NCI-H1694 treated with DMSO at 0.1 percent for 48 hours (cell line): ENCODE data around the gene FBXW12.

ENCODE experiments used
- DNase-seq: peaks from one replicate; lab custom pipeline; 2025; lab: John Stamatoyannopoulos, UW

The FBXW12 gene

GRCh38 chr3:48435774-48436476 lies 63.9 kb downstream of the FBXW12 start:
- peak; percentile 15 for DNase-seq

DNA sequence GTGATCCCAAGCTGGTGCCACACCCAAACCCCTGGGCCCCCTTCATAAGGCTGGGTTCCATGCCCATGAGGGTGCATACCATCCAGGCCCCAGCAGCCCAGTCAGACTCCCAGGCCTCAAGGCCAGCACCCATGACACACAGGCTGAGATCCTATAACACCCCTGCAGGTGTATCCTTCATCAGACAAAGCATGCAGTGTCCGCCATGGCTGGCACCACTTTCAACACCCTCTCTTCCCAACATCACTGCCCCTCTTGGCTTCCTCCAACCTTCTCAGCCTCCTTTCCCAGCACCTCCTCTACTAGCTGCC lies 64.4 kb downstream of the FBXW12 start:
- DNase-seq: no peak

DNA sequence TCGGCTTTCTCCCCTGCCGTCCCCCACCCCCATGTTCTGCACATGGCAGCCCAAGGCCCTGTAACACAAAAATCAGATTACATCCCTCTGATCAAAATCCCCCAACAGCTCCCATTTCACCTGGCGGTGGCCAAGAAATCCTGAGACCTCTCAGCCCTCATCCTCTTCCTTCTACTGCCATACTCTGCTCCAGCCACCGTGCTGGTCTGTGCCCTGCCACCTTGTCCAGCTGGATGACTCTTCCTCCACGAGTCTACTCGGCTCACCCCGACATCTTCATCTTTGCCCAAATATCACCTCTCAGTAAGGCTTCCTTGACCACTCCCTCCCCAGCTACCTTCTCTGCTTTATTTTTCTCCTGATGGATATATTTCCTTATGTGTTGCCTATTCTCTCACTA lies 64.8 kb downstream of the FBXW12 start:
- DNase-seq: no peak

DNA sequence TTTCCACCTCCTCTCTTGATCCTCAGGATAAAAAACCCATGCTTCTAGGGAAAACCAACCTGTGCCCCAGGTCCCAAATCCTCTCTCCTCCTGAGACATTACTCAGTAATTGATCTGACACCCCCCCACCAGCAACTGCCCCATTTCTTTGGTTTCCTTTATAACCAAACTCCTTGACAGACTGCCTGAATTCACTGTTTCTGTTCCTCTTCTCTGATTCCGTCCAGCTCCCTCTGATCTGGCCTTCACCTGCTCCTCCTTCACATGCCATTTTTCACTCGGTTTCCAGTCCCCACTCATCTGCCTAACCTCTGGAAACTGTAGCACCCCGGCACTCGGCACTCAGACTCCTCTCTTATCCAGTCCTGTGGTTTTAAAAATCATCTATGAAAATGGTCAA lies 65.8 kb downstream of the FBXW12 start:
- no peak for DNase-seq

DNA sequence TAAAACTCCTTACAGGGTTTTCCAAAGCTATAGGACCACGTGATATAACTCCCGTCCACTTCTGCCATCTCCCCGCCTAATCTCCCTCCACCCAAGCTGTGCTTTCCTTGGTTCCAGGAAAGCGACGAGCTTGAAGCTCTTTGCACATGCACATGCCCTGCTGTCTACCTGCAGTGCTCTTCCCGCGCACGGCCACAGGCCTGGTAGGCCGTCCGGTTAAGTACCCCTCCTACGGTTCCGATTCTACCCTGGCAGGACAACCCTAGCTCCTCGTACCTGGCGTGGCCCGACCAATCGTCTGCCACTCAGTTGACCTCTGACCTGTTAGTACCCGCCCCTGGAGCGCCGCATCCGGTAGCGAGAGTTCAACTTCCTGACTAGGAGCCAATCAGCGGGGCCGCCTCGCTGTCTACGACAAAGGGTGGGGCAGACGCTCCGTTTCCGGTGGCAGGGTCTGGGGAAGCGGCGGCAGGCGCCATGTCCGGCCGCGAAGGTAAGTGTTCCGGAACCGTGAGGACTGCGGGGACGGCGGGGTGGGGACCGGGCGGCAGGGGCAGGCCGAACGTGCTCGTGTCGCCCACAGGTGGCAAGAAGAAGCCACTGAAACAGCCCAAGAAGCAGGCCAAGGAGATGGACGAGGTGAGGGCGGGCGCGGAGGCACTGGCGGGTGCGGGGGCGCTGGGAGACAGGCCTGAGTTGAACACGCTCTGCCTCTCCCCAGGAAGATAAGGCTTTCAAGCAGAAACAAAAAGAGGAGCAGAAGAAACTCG lies 68.0 kb downstream of the FBXW12 start, which contains the start of the genes CCDC51 and TMA7:
Gene CCDC51, minus strand, starts transcription at position 300 of the 770 bp plus-strand sequence. CDS start 4,991 bp downstream, outside the sequence.
Gene TMA7, plus strand, starts transcription at position 438 of the 770 bp plus-strand sequence. Its CDS starts 40 bp downstream, at position 478.
- peak; percentile 71 for DNase-seq

GRCh38 chr3:48440590-48440958 lies 68.6 kb downstream of the FBXW12 start:
- no peak for DNase-seq

GRCh38 chr3:48441940-48442339 lies 69.9 kb downstream of the FBXW12 start:
- DNase-seq: no peak
